RWPE2 (cell line): ENCODE data around the gene ZNF740.

ENCODE experiments used
- ATAC-seq: fragments of 200-7000 bp; cut with Tn5 transposase; 3 replicates; pipeline ENCODE4 v1.9.1; 2021; ENCODE audit warnings: low read depth
- DNase-seq: peaks from one replicate; pipeline ENCODE4 v3.0.0-alpha.2; 2020; ENCODE audit warnings: low spot score
- H3K27ac ChIP-seq: fragments of 450-650 bp; 2 replicates; pipeline ENCODE4 v1.5.1; 2017; ENCODE audit warnings: mild to moderate bottlenecking; ENCODE audit not compliant: poor library complexity, severe bottlenecking
- H3K27me3 ChIP-seq: fragments of 250-450 bp; sonication (Bioruptor Pico); 2 replicates; pipeline ENCODE4 v1.5.1; 2021; ENCODE audit warnings: mild to moderate bottlenecking, moderate library complexity; ENCODE audit not compliant: insufficient read depth, poor library complexity, severe bottlenecking
- H3K36me3 ChIP-seq: fragments of 250-450 bp; sonication (Bioruptor Pico); 2 replicates; pipeline ENCODE4 v1.5.1; 2020; ENCODE audit warnings: low read depth, mild to moderate bottlenecking, moderate library complexity
- H3K4me1 ChIP-seq: fragments of 250-450 bp; sonication (Bioruptor Pico); 2 replicates; pipeline ENCODE4 v1.5.1; 2021; ENCODE audit warnings: mild to moderate bottlenecking, moderate library complexity; ENCODE audit not compliant: insufficient read depth, poor library complexity, severe bottlenecking
- H3K4me3 ChIP-seq: fragments of 250-450 bp; sonication (Bioruptor Pico); 2 replicates; pipeline ENCODE4 v1.5.1; 2021; ENCODE audit warnings: mild to moderate bottlenecking, moderate library complexity; ENCODE audit not compliant: severe bottlenecking
- H3K9me3 ChIP-seq: fragments of 250-450 bp; sonication (Bioruptor Pico); 2 replicates; pipeline ENCODE4 v1.5.1; 2021; ENCODE audit warnings: mild to moderate bottlenecking, moderate library complexity; ENCODE audit not compliant: severe bottlenecking
- TF ChIP-seq, protein P1 (sequence below): fragments of 450-650 bp; IDR thresholded peaks from one replicate; pipeline ENCODE4 v1.5.1; 2017; ENCODE audit warnings: mild to moderate bottlenecking, moderate library complexity; ENCODE audit not compliant: poor library complexity, severe bottlenecking

Gene ZNF740

DNA sequence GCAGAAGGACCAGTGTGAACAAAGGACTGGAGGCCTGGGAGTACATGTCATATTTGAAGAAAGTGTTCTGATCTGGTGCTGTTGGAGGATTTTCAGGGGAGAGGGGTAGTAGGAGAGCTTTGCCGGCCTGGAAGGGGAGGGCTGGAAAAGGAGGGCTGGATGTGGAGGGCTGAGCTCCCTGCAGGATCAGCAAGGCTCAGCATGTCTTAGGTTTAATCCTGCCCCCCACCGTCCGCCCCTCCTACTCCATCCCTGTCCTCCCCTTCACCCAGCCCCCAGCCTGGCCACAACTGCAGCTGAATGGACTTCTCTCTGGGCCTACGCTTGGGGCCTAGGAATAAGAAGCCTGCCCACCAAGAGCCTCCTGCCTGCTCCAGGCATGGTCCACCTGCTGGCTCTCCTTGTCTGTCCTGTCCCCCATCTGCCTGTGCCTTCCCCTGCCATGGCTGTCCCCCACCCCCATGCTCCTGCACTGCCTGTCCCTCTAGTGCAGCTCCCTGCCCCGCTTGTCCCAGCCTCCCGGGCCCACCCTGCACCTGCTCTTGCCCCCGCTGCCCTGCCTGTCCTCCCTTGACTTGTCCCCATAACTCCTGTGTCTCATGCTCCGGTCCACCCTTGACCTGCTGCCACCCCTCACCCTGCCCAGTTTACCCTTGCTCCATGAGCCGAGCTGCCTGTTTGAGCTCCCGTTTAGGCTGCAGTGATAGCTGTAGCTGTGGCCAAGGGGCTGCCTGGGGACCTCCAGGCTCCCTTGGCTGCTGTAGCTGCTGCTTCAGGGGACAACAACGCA lies 61.3 kb downstream of the ZNF740 start:
- ATAC-seq (no peak; the same call in 2 of the 3 replicates), DNase-seq (no peak)
- Histone ChIP-seq H3K4me3 (no peak overlapping the region), H3K9me3 (no peaks in the 10 kb centered on the region), H3K27ac (no peak overlapping the region), H3K36me3 (no peaks in the 10 kb centered on the region), H3K4me1 (no peaks in the 10 kb centered on the region), H3K27me3 (no peaks in the 10 kb centered on the region)
- TF ChIP-seq, protein P1, sequence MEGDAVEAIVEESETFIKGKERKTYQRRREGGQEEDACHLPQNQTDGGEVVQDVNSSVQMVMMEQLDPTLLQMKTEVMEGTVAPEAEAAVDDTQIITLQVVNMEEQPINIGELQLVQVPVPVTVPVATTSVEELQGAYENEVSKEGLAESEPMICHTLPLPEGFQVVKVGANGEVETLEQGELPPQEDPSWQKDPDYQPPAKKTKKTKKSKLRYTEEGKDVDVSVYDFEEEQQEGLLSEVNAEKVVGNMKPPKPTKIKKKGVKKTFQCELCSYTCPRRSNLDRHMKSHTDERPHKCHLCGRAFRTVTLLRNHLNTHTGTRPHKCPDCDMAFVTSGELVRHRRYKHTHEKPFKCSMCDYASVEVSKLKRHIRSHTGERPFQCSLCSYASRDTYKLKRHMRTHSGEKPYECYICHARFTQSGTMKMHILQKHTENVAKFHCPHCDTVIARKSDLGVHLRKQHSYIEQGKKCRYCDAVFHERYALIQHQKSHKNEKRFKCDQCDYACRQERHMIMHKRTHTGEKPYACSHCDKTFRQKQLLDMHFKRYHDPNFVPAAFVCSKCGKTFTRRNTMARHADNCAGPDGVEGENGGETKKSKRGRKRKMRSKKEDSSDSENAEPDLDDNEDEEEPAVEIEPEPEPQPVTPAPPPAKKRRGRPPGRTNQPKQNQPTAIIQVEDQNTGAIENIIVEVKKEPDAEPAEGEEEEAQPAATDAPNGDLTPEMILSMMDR = no peak

DNA sequence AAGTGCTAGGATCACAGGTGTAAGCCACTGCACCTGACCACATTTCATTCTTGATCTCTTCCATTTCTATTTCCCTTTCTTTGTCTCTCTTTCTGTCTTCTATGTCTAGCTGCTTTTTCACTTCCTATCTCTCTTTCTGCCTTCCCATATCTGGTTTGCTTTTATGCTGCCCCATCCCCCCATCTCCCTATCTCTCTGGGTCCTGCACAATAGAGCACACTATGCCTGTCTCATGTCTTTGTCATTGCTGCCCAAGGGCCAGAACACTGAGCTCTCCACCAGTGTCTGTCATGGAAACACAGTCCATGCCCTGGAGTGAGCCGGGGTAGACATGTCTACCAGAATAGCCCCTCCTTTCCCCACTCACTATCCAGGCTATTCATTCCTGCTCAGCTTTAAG lies 63.8 kb downstream of the ZNF740 start:
- no peak for DNase-seq
- Histone ChIP-seq H3K9me3 (no peaks in the 10 kb centered on the region), H3K27ac (no peak overlapping the region), H3K36me3 (no peaks in the 10 kb centered on the region), H3K27me3 (no peaks in the 10 kb centered on the region), H3K4me1 (no peaks in the 10 kb centered on the region), H3K4me3 (no peak overlapping the region)
- TF ChIP-seq, protein P1 = no peak
- no peak for ATAC-seq
